ENCODE results near the gene CDKAL1.

CDKAL1 gene

GRCh38 chr6:21277601-21278374 lies 743.5 kb downstream of the CDKAL1 start:
- Histone ChIP-seq H3K27ac (ENCODE audit: insufficient read depth in 1 of 2, low read depth in 1 of 2, low read length in 2 of 2, poor library complexity in 1 of 2, severe bottlenecking in 2 of 2) (no peak overlapping the region), H3K4me1 (ENCODE audit: control extremely low read depth in 1 of 4, control insufficient read depth in 4 of 4, insufficient read depth in 4 of 4, low read length in 3 of 4) (no peaks in the 10 kb centered on the region), H3K27me3 (replicated peaks in 2 of 5; ENCODE audit: control insufficient read depth in 4 of 5, insufficient read depth in 5 of 5, low read length in 4 of 5) (no peaks in the 10 kb centered on the region), H3K4me3 (ENCODE audit: control insufficient read depth in 1 of 7, extremely low read depth in 1 of 7, insufficient read depth in 4 of 7, low read depth in 2 of 7, low read length in 6 of 7) (no peak overlapping the region), H3K9me3 (ENCODE audit: control extremely low read depth in 1 of 5, control insufficient read depth in 4 of 5, insufficient read depth in 2 of 5, low read depth in 1 of 5, low read length in 4 of 5) (peaks cover 0 to 7% (median 3%) of the 10 kb centered on the region in 5 experiments), H3K36me3 (ENCODE audit: control insufficient read depth in 4 of 4, insufficient read depth in 4 of 4, low read length in 3 of 4) (no peaks in the 10 kb centered on the region)
- ChIA-PET POLR2A (no interaction called here), CTCF (interaction anchor here (0.6 kb wide), 1 partner anchor 310 kb away, joined by 3 read pairs; no protein-coding TSS in a partner anchor)
- 100% methylated on average over 4 of the region's 7 CpGs for WGBS (ENCODE audit: insufficient coverage)
- no peak for DNase-seq

GRCh38 chr6:21278375-21278745 lies 744.1 kb downstream of the CDKAL1 start:
- 100% methylated on average over 4 of the region's 4 CpGs for WGBS (ENCODE audit: insufficient coverage)
- no peak for DNase-seq
- ChIA-PET CTCF (no interaction called here), POLR2A (no interaction called here)
- Histone ChIP-seq H3K27ac (ENCODE audit: insufficient read depth in 1 of 2, low read depth in 1 of 2, low read length in 2 of 2, poor library complexity in 1 of 2, severe bottlenecking in 2 of 2) (no peak overlapping the region), H3K4me3 (ENCODE audit: control insufficient read depth in 1 of 7, extremely low read depth in 1 of 7, insufficient read depth in 4 of 7, low read depth in 2 of 7, low read length in 6 of 7) (no peak overlapping the region), H3K27me3 (replicated peaks in 2 of 5; ENCODE audit: control insufficient read depth in 4 of 5, insufficient read depth in 5 of 5, low read length in 4 of 5) (no peaks in the 10 kb centered on the region), H3K9me3 (ENCODE audit: control extremely low read depth in 1 of 5, control insufficient read depth in 4 of 5, insufficient read depth in 2 of 5, low read depth in 1 of 5, low read length in 4 of 5) (peaks cover 0 to 3% (median 2%) of the 10 kb centered on the region in 5 experiments), H3K4me1 (ENCODE audit: control extremely low read depth in 1 of 4, control insufficient read depth in 4 of 4, insufficient read depth in 4 of 4, low read length in 3 of 4) (no peaks in the 10 kb centered on the region), H3K36me3 (ENCODE audit: control insufficient read depth in 4 of 4, insufficient read depth in 4 of 4, low read length in 3 of 4) (no peaks in the 10 kb centered on the region)

DNA sequence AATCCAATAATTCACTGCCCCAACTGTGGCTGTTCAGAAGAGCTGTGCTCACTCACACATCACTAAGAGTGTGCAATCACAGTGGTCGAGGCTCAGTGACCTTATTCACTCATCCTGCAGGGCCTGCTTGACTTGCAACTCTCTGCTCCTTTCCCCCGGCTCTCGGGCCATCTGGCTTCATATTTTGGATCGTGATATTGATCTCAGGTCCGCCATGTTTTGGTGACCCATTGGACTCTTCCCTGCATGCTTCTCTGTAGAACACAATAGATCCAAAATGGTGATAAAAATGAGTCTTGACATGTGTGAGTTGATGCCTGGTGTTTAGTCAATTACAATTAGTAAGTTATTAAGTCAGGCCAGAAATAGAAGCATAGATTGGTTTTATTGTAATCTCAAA lies 745.4 kb downstream of the CDKAL1 start:
- Histone ChIP-seq H3K4me3 (ENCODE audit: control insufficient read depth in 1 of 7, extremely low read depth in 1 of 7, insufficient read depth in 4 of 7, low read depth in 2 of 7, low read length in 6 of 7) (no peak overlapping the region), H3K9me3 (ENCODE audit: control extremely low read depth in 1 of 5, control insufficient read depth in 4 of 5, insufficient read depth in 2 of 5, low read depth in 1 of 5, low read length in 4 of 5) (peaks cover 0 to 3% (median 0%) of the 10 kb centered on the region in 5 experiments), H3K27me3 (replicated peaks in 2 of 5; ENCODE audit: control insufficient read depth in 4 of 5, insufficient read depth in 5 of 5, low read length in 4 of 5) (no peaks in the 10 kb centered on the region), H3K27ac (ENCODE audit: insufficient read depth in 1 of 2, low read depth in 1 of 2, low read length in 2 of 2, poor library complexity in 1 of 2, severe bottlenecking in 2 of 2) (no peak overlapping the region), H3K4me1 (ENCODE audit: control extremely low read depth in 1 of 4, control insufficient read depth in 4 of 4, insufficient read depth in 4 of 4, low read length in 3 of 4) (no peaks in the 10 kb centered on the region), H3K36me3 (ENCODE audit: control insufficient read depth in 4 of 4, insufficient read depth in 4 of 4, low read length in 3 of 4) (no peaks in the 10 kb centered on the region)
- ChIA-PET POLR2A (no interaction called here), CTCF (no interaction called here)
- no peak for DNase-seq
- WGBS (ENCODE audit: insufficient coverage), result 90% methylated on average over 3 of the region's 5 CpGs

- ChIA-PET POLR2A (no interaction called here), CTCF (no interaction called here)
- DNase-seq, result no peak
- Histone ChIP-seq H3K4me3 (ENCODE audit: control insufficient read depth in 1 of 7, extremely low read depth in 1 of 7, insufficient read depth in 4 of 7, low read depth in 2 of 7, low read length in 6 of 7) (no peak overlapping the region), H3K27ac (ENCODE audit: insufficient read depth in 1 of 2, low read depth in 1 of 2, low read length in 2 of 2, poor library complexity in 1 of 2, severe bottlenecking in 2 of 2) (no peak overlapping the region), H3K4me1 (ENCODE audit: control extremely low read depth in 1 of 4, control insufficient read depth in 4 of 4, insufficient read depth in 4 of 4, low read length in 3 of 4) (no peaks in the 10 kb centered on the region), H3K27me3 (replicated peaks in 2 of 5; ENCODE audit: control insufficient read depth in 4 of 5, insufficient read depth in 5 of 5, low read length in 4 of 5) (no peaks in the 10 kb centered on the region), H3K9me3 (ENCODE audit: control extremely low read depth in 1 of 5, control insufficient read depth in 4 of 5, insufficient read depth in 2 of 5, low read depth in 1 of 5, low read length in 4 of 5) (peaks cover 0 to 3% (median 0%) of the 10 kb centered on the region in 5 experiments), H3K36me3 (ENCODE audit: control insufficient read depth in 4 of 4, insufficient read depth in 4 of 4, low read length in 3 of 4) (no peaks in the 10 kb centered on the region)
- WGBS (ENCODE audit: insufficient coverage), result 94% methylated on average over 1 of the region's 2 CpGs
Observed at GRCh38 chr6:21281366-21281765, 747.1 kb downstream of the CDKAL1 start.

Data from common myeloid progenitor, CD34-positive (primary cell).